GM13977 (cell line): ENCODE results near the gene DDX10.
A peak's percentile ranks its signal among the peaks of the same experiment; 100 is the strongest.

Source experiments
- DNase-seq: peaks from one replicate; pipeline ENCODE4 v3.0.0; 2012; ENCODE audit warnings: low spot score
- in situ Hi-C: fragments of 300-500 bp; cut with MboI; formaldehyde crosslinking; loops from one replicate; pipeline ENCODE4 v1.12.0; 2022; ENCODE audit warnings: low sequenced_read_pairs, low pct_unique_long_range_greater_than_20kb, mixed read lengths, inconsistent platforms; ENCODE audit not compliant: unreplicated experiment
- TF ChIP-seq, protein P1 (sequence below): IDR thresholded peaks from 2 replicates; pipeline ENCODE4 v1.5.1; 2012; ENCODE audit warnings: mild to moderate bottlenecking, control low read depth; ENCODE audit not compliant: insufficient read depth; ENCODE audit errors: extremely low read depth, missing control alignments

DDX10 gene

DNA sequence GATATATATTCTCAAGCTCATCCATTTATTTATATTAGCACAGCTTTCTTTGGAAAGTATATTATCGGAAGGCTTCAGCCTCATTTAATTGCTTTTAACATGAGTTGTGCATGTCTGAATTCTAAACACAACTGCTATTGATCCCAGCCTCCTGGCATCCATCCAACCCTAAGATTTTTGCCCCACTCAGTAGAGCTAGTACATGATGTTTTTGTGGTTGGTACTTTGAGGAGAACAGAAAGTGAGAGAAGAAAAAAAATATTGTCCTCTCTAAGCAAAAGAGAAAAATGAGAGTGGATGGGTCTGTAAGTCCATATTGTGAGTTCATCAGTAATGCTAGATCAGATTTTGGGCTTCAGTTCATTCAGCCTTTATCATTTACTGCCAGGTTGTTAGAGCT, 198.7 kb downstream of the DDX10 start:
- TF ChIP-seq, protein P1, sequence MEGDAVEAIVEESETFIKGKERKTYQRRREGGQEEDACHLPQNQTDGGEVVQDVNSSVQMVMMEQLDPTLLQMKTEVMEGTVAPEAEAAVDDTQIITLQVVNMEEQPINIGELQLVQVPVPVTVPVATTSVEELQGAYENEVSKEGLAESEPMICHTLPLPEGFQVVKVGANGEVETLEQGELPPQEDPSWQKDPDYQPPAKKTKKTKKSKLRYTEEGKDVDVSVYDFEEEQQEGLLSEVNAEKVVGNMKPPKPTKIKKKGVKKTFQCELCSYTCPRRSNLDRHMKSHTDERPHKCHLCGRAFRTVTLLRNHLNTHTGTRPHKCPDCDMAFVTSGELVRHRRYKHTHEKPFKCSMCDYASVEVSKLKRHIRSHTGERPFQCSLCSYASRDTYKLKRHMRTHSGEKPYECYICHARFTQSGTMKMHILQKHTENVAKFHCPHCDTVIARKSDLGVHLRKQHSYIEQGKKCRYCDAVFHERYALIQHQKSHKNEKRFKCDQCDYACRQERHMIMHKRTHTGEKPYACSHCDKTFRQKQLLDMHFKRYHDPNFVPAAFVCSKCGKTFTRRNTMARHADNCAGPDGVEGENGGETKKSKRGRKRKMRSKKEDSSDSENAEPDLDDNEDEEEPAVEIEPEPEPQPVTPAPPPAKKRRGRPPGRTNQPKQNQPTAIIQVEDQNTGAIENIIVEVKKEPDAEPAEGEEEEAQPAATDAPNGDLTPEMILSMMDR, result no peak
- in situ Hi-C loops, result no loop called here
- DNase-seq, result no peak

DNA sequence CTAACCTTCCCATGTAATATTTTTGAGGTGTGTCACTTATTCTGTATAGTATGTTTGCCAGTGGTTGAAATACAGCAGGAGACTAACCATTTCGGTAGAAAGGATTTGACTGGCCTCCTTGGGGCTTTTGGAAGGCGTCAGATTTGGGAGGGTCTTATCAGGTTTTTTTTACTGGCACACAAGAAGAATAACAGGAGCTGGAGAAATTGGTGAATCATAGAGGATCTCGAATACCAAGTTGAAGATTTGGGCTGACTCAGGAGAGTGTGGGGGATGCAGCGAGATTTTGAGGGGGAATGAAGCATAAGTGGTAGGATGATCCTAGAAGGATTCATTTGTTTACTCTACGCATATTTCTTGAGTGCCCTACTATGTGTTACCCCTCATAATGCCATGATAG, 200.5 kb downstream of the DDX10 start:
- in situ Hi-C loops, result no loop called here
- TF ChIP-seq, protein P1, result no peak
- no peak for DNase-seq

DNA sequence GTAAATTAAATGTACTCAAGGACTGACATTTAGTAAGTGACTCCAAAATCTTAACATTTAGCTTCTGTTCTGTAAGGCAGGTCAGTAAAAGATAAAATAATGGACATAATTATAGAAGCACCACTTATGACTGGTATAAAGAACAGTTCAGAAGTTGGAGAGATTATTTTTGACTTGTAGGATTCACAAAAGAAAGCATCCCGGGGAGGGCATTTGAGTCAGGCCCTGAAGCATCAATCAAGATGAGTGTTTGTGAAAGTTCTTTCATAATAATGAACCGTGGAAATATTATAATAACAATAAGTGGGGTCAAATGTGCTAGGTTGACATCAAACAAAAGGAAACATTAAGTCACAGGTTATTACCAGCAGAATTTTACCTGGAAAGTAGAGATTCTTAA, 201.9 kb downstream of the DDX10 start:
- no peak for DNase-seq
- in situ Hi-C loops, result no loop called here
- TF ChIP-seq, protein P1, result no peak

DNA sequence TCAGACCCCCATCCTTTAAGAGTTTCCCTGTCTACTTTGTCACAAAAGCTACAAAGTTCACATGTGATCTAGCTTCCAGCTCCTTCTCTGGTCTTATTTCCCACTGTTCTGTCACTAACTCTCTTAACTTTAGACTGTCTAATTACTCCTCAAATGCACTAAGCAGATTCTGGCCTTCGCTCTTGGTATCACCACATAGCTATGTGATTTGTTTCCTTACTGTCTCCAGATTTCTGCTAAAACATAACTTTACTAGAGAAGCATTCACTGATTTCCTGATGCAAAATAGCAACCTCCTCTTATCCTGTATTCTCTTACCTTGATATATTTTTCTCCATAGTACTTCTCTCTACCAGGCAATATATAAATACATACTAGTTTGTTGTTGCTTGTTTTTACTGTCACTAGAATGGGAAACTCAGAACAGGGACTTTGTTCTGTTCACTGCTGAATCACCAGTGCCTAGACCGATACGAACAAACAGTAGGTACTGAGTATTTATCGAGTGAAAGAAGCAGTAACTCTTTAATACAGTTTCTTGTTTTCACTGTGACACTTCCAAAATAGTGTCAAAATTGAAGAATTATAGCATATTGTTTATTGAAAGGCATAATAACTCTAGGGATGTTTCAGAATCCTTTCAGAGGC, 205.6 kb downstream of the DDX10 start:
- DNase-seq, result no peak
- in situ Hi-C loops, result no loop called here
- TF ChIP-seq, protein P1, result no peak

DNA sequence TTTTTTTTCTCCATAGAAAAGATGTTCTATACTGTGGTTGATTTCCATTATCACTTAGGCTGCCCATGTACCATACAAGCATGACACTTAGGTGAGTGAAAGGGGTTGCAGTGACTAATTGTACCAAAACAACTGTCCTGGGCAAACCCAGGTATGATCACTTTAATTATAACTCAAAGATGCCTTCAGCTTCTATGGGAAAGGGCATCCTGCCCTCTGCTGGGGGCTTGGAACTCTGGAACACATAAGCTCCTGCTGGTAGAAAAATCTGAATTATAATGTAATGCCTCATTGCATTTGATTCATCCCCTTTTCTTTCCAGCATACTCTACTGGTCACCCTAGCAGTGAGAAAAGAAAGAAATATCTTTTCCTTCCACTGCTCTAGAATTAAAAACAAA, 206.3 kb downstream of the DDX10 start:
- no peak for DNase-seq
- TF ChIP-seq, protein P1, result peak; percentile 45
- in situ Hi-C loops, result no loop called here

DNA sequence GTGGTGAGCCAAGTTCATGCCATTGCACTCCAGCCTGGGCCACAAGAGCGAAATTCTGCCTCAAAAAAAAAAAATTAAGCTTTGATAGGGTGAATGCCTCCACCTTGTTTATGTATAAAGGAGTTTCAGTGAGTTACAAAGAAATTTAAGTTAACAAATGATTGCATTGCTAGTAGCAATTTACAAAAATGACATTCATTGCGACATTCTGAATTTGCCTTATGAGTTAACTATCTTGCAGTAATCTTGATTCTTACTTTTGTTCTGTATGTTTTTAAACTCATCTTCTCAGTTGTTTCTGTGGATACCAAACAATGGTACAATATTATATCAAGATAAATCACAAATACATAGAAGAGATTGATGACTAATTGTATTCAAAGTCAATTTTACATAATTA, 207.0 kb downstream of the DDX10 start:
- no peak for DNase-seq
- TF ChIP-seq, protein P1, result no peak
- in situ Hi-C loops, result no loop called here
